ENCODE results near the gene ASXL2. TPM values are rescaled to one million over a fixed set of nuclear protein-coding genes. Genes with fewer than 3 reads are reported as not detected.

ASXL2 gene
- total RNA-seq, 1 experiment from 2014 or later, result 32.7 TPM

- Histone ChIP-seq H4K5ac (ENCODE audit: insufficient read length, low read depth, low read length) (no peak overlapping the region), H3K9ac (ENCODE audit: extremely low read depth, insufficient read length, low read length) (no peak overlapping the region), H2BK15ac (ENCODE audit: low read depth, low read length) (no peak overlapping the region), H2BK5ac (ENCODE audit: insufficient read length, low read length) (no peak overlapping the region), H3K27me3 (ENCODE audit: insufficient read depth, low read length) (no peaks in the 10 kb centered on the region), H3T11ph (ENCODE audit: low read length) (no peak overlapping the region), H4K91ac (ENCODE audit: insufficient read length, low read depth, low read length) (no peak overlapping the region), H3K23me2 (ENCODE audit: insufficient read length, low read depth, low read length, poor library complexity, severe bottlenecking) (no peaks in the 10 kb centered on the region), H3K23ac (ENCODE audit: insufficient read length, low read depth, low read length) (no peak overlapping the region), H3K4ac (ENCODE audit: low read depth, low read length) (no peak overlapping the region), H2BK12ac (ENCODE audit: insufficient read length, low read depth, low read length) (no peak overlapping the region), H4K8ac (replicated peaks; ENCODE audit: insufficient read length, low read depth, low read length) (no peak overlapping the region), H2AFZ (ENCODE audit: low read length) (no peak overlapping the region), H4K20me1 (ENCODE audit: control insufficient read depth, insufficient read depth, insufficient read length) (no peaks in the 10 kb centered on the region), H3K9me3 (ENCODE audit: control insufficient read depth, low read depth, low read length) (no peaks in the 10 kb centered on the region), H3K79me1 (ENCODE audit: insufficient read depth, low read depth, low read length, poor library complexity, severe bottlenecking) (no peaks in the 10 kb centered on the region), H2AK5ac (ENCODE audit: insufficient read length, low read length) (no peak overlapping the region), H3K27ac (ENCODE audit: insufficient read length, low read depth, low read length) (no peak overlapping the region), H3K14ac (ENCODE audit: insufficient read depth, low read length) (no peak overlapping the region), H2BK20ac (ENCODE audit: low read depth, low read length, poor library complexity, severe bottlenecking) (no peak overlapping the region), H2BK120ac (ENCODE audit: low read depth, low read length, poor library complexity, severe bottlenecking) (no peak overlapping the region), H3K18ac (ENCODE audit: insufficient read length, low read depth, low read length) (no peak overlapping the region), H3K56ac (ENCODE audit: insufficient read length, low read depth, low read length) (no peak overlapping the region), H3K4me2 (ENCODE audit: insufficient read depth, insufficient read length, low read length) (no peak overlapping the region), H3K4me1 (ENCODE audit: insufficient read depth, low read length) (no peaks in the 10 kb centered on the region), H3K79me2 (ENCODE audit: insufficient read depth, low read length) (no peaks in the 10 kb centered on the region)
- Mint-ChIP-seq H3K4me1 (peaks cover 5 to 8% of the 10 kb centered on the region in 2 experiments; a peak in 3 of 4 replicates), H3K9me3 (peaks cover 0 to 5% of the 10 kb centered on the region in 2 experiments; a peak in 2 of 5 replicates), H3K27ac (no peak overlapping the region), H3K36me3 (ENCODE audit: insufficient read depth in 1 of 3, low read depth in 3 of 3) (no peaks in the 10 kb centered on the region; a peak in 1 of 7 replicates), H3K4me3 (no peak overlapping the region), H3K27me3 (ENCODE audit: low read depth) (no peaks in the 10 kb centered on the region; the same call in none of the 2 replicates)
- WGBS (ENCODE audit: extremely low coverage, insufficient read length, low lambda C conversion rate), result no CpG with 5 or more reads among the region's 3 CpGs
- no peak for TF ChIP-seq CTCF (conservative IDR thresholded peaks at IDR 0.05)
- no peak for DNase-seq
Measured at GRCh38 chr2:25722224-25722623, 156.1 kb downstream of the ASXL2 start.
